Activated CD8-positive, alpha-beta T cell treated with anti-CD3 and anti-CD28 coated beads for 36 hours (primary cell): ENCODE measurements around the gene GCNT4. TPM values are rescaled to one million over a fixed set of nuclear protein-coding genes. Genes with fewer than 3 reads are reported as not detected.
A peak's percentile ranks its signal among the peaks of the same experiment; 100 is the strongest.

ENCODE experiments used
- ATAC-seq: fragments of 200-7000 bp; cut with Tn5 transposase; one replicate; pipeline ENCODE4 v1.10.0; 2021; ENCODE audit warnings: mild to moderate bottlenecking, moderate library complexity
- CTCF ChIA-PET: fragments of 350-600 bp; sonication (Branson Sonifier 250); formaldehyde crosslinking; loops from one replicate; lab custom pipeline; 2021; ENCODE audit warnings: antibody characterized with exemption; lab: Charles Lee
- POLR2A ChIA-PET: fragments of 350-600 bp; sonication (Branson Sonifier 250); formaldehyde crosslinking; loops from one replicate; lab custom pipeline; 2021; ENCODE audit warnings: antibody characterized with exemption; lab: Charles Lee
- DNase-seq: peaks from one replicate; pipeline ENCODE4 v3.0.0-alpha.2; 2020
- H3K27ac Mint-ChIP-seq: one replicate; pipeline ENCODE4 v1.8.0; 2021; ENCODE audit warnings: mild to moderate bottlenecking, mixed read lengths
- H3K27me3 Mint-ChIP-seq: one replicate; pipeline ENCODE4 v1.8.0; 2021; ENCODE audit warnings: mixed read lengths
- H3K36me3 Mint-ChIP-seq: one replicate; pipeline ENCODE4 v1.8.0; 2021; ENCODE audit warnings: low read depth, mixed read lengths
- H3K4me1 Mint-ChIP-seq: one replicate; pipeline ENCODE4 v1.8.0; 2021; ENCODE audit warnings: low read depth, mixed read lengths
- H3K4me3 Mint-ChIP-seq: one replicate; pipeline ENCODE4 v1.8.0; 2021; ENCODE audit warnings: mild to moderate bottlenecking, moderate library complexity, mixed read lengths
- H3K9me3 Mint-ChIP-seq: one replicate; pipeline ENCODE4 v1.8.0; 2021; ENCODE audit warnings: mixed read lengths
- CTCF ChIP-seq: fragments of 200-600 bp; IDR thresholded peaks from one replicate; pipeline ENCODE4 v1.8.0; 2022; ENCODE audit warnings: antibody characterized with exemption, mild to moderate bottlenecking
- intact Hi-C: fragments of 100-400 bp; cut with micrococcal nuclease; formaldehyde crosslinking; loops from one replicate; pipeline ENCODE4 v1.10.0; 2022
- total RNA-seq, 2 experiments: library from RNA; stranded (reverse); gene quantifications; one replicate each; pipeline ENCODE4 v1.2.3, GENCODE V29; 2021

Gene GCNT4
- total RNA-seq, 2 experiments from 2014 or later, result 2.1 to 2.4 TPM

DNA sequence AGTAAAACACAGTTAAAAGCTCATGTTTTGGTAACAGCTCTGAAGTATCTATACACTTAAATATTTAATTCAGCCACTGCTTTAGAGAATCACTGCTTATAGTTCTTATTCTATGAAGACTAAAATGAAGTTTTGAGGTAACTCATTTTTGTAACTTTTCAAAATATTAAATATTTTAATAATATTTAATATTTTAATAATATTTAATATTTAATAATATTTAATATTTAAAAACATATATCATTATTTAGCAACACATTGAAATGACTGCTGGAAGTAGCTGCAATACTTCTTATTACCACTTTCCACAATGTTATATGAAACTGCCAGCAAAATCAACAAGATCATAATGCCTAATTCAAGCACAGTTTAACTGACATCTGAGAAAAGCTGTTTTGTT is 18.7 kb upstream of the GCNT4 start:
- intact Hi-C loops, result no loop called here
- no peaks in the 10 kb centered on the region for H3K27me3 Mint-ChIP-seq
- no peaks in the 10 kb centered on the region for H3K36me3 Mint-ChIP-seq
- CTCF ChIA-PET, result interaction anchor here (1.1 kb wide), 1 partner anchor 165 kb away, joined by 3 read pairs; no protein-coding TSS in a partner anchor
- DNase-seq, result no peak
- ATAC-seq, result no peak
- peaks cover 8% of the 10 kb centered on the region for H3K4me1 Mint-ChIP-seq
- no peak overlapping the region for H3K4me3 Mint-ChIP-seq
- peaks cover 3% of the 10 kb centered on the region for H3K9me3 Mint-ChIP-seq
- POLR2A ChIA-PET, result no interaction called here
- H3K27ac Mint-ChIP-seq, result no peak overlapping the region
- TF ChIP-seq CTCF, result no peak

DNA sequence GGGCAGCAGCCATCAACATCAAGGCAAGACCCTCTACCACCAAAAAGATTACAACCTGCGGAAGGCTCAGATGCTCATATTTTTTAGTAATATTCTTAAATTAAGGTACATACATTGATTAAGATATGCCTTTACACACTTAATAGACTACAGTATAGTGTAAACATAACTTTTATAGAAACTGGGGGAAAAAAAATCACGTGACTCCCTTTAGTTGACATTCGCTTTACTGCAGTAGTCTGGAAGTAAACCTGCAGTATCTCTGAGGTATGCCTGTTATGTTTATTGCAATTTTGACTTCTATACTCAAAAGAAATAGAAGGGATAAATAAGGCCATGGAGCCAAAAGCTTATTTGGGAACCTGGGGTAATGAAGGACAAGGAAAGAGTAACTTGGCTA is 15.1 kb upstream of the GCNT4 start:
- peaks cover 3% of the 10 kb centered on the region for H3K36me3 Mint-ChIP-seq
- ATAC-seq, result no peak
- H3K4me3 Mint-ChIP-seq, result no peak overlapping the region
- POLR2A ChIA-PET, result no interaction called here
- no peak overlapping the region for H3K27ac Mint-ChIP-seq
- intact Hi-C loops, result no loop called here
- CTCF ChIA-PET, result no interaction called here
- H3K27me3 Mint-ChIP-seq, result no peaks in the 10 kb centered on the region
- no peak for TF ChIP-seq CTCF
- peaks cover 20% of the 10 kb centered on the region for H3K4me1 Mint-ChIP-seq
- DNase-seq, result no peak
- peaks cover 3% of the 10 kb centered on the region for H3K9me3 Mint-ChIP-seq

DNA sequence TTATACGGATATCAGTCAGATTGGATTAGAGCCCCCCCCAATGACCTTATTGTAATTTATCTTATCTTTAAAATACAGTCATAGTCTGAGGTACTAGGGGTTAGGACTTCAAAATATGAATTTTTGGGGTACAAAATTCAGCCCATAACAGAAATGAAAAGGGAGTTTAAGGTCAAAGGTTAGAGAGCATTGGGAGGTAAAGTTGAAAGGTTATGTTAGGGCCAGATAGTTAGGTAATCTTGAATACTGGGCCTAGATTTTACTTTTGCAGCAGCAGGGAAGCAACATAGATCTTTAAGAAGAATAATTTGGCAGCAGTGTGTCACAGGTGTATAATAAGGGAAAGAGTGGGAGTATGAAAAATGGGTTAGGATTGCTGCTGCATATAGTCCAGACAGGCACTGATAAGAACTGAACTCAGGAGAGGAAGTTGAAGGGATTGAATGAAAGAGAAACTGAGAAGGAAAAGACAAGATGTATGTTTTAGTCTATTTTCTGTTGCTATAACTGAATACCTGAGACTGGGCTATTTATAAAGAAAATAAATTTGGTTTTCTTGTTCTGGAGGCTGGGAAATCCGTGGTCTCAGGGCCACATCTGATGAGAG is 10.7 kb upstream of the GCNT4 start:
- H3K36me3 Mint-ChIP-seq, result peaks cover 14% of the 10 kb centered on the region
- intact Hi-C loops, result no loop called here
- H3K4me3 Mint-ChIP-seq, result no peak overlapping the region
- no peak for DNase-seq
- no peak for TF ChIP-seq CTCF
- ChIA-PET POLR2A (interaction anchor here (1.3 kb wide), 2 partner anchors 9 to 173 kb away, joined by 3 read pairs; partner anchors contain the start of gene ANKRD31), CTCF (interaction anchor here (1.5 to 1.6 kb wide), 2 partner anchors 11 to 13 kb away, joined by 4 to 6 read pairs; partner anchors contain the start of gene GCNT4)
- peaks cover 62% of the 10 kb centered on the region for H3K4me1 Mint-ChIP-seq
- ATAC-seq, result no peak
- no peaks in the 10 kb centered on the region for H3K27me3 Mint-ChIP-seq
- H3K9me3 Mint-ChIP-seq, result peaks cover 8% of the 10 kb centered on the region
- H3K27ac Mint-ChIP-seq, result peak overlapping the region; percentile 81

GRCh38 chr5:75059912-75060545 is 7.7 kb upstream of the GCNT4 start:
- POLR2A ChIA-PET, result interaction anchor here (0.6 to 1.3 kb wide), 5 partner anchors 8 to 25 kb away, joined by 3 to 4 read pairs (median 3); partner anchors contain the start of gene GCNT4
- peak overlapping the region; percentile 46 for H3K4me3 Mint-ChIP-seq
- CTCF ChIA-PET, result interaction anchor here (1.2 to 4.3 kb wide), 3 partner anchors 10 to 177 kb away, joined by 4 to 38 read pairs (median 5); partner anchors contain the start of genes ANKRD31 and GCNT4
- intact Hi-C loops, result loop anchor here (10.0 kb wide), 1 partner anchor 275 kb away; the partner anchor contains the start of gene HMGCR
- peak overlapping the region; percentile 94 for H3K27ac Mint-ChIP-seq
- no peaks in the 10 kb centered on the region for H3K27me3 Mint-ChIP-seq
- TF ChIP-seq CTCF, result no peak
- H3K36me3 Mint-ChIP-seq, result peaks cover 14% of the 10 kb centered on the region
- H3K9me3 Mint-ChIP-seq, result peaks cover 8% of the 10 kb centered on the region
- ATAC-seq (peak; percentile 70), DNase-seq (peak; percentile 68)
- peaks cover 79% of the 10 kb centered on the region for H3K4me1 Mint-ChIP-seq
